HepG2 (cell line): ENCODE results near the gene MKX. TPM values are rescaled to one million over a fixed set of nuclear protein-coding genes. Genes with fewer than 3 reads are reported as not detected.

Experiments
- ATAC-seq: fragments of 200-7000 bp; cut with Tn5 transposase; 3 replicates; pipeline ENCODE4 v1.9.1; 2020; ENCODE audit warnings: mild to moderate bottlenecking, moderate library complexity
- BruUV-seq: library from RNA; stranded (reverse); fragments of 400-500 nt; replicated peaks from 2 replicates; lab custom pipeline; 2021; lab: Mats Ljungman, UMichigan
- CTCF ChIA-PET: fragments of 300-600 bp; formaldehyde crosslinking; extraction: SDS; loops from one replicate; lab custom pipeline; 2021; ENCODE audit warnings: low total read pairs, inconsistent platforms, low intra/inter-chr PET ratio; lab: Yijun Ruan, JAX
- POLR2A ChIA-PET: fragments of 350-600 bp; sonication (Branson Sonifier 250); formaldehyde crosslinking; loops from one replicate; lab custom pipeline; 2020; ENCODE audit warnings: antibody characterized with exemption, inconsistent platforms; lab: Yijun Ruan, JAX
- DNase-seq: peaks from one replicate; pipeline ENCODE4 v3.0.0-alpha.2; 2015; ENCODE audit warnings: low spot score
- FAIRE-seq: peaks from 3 replicates; lab custom pipeline; 2011; peaks lifted over from hg19 to GRCh38; lab: Jason Lieb, UNC
- H2AFZ ChIP-seq: one replicate; pipeline ENCODE4 v1.6.1; 2011; ENCODE audit warnings: low read length, inconsistent platforms
- H3K27ac ChIP-seq: fragments of 300-600 bp; 3 replicates; pipeline ENCODE4 v1.8.0; 2011; ENCODE audit warnings: mixed run types, mild to moderate bottlenecking, mixed read lengths, low read length, inconsistent platforms; ENCODE audit not compliant: insufficient read depth; ENCODE audit errors: extremely low read length
- H3K27me3 ChIP-seq, 2 experiments: fragments of 200-600 bp in 1 of 2; 2 replicates in 1 of 2; 3 replicates in 1 of 2; pipeline versions ENCODE4 v1.6.0 to v1.8.0; 2011; ENCODE audit warnings: low read length in 2 of 2, mild to moderate bottlenecking in 2 of 2, moderate library complexity in 2 of 2, inconsistent platforms in 1 of 2; ENCODE audit not compliant: insufficient read depth in 2 of 2, control insufficient read depth in 1 of 2
- H3K36me3 ChIP-seq, 2 experiments: fragments of 200-600 bp in 1 of 2; replicated peaks in 1 of 2; 2 replicates in 1 of 2; 3 replicates in 1 of 2; pipeline versions ENCODE4 v1.5.1 to v1.8.0; 2011; ENCODE audit warnings: low read length in 2 of 2, inconsistent platforms in 1 of 2; ENCODE audit not compliant: insufficient read depth in 2 of 2, control insufficient read depth in 1 of 2
- H3K4me1 ChIP-seq: 2 replicates; pipeline ENCODE4 v1.5.1; 2012; ENCODE audit warnings: low read length, inconsistent platforms; ENCODE audit not compliant: insufficient read depth
- H3K4me2 ChIP-seq: 2 replicates; pipeline ENCODE4 v1.6.0; 2011; ENCODE audit warnings: low read depth, low read length, inconsistent platforms
- H3K4me3 ChIP-seq, 3 experiments: fragments of 200-600 bp in 1 of 3; sonication (generic), shearing (Covaris generic) in 1 of 3; replicated peaks in 1 of 3; 2 replicates each; pipeline ENCODE4 v1.5.1; 2011 to 2016; ENCODE audit warnings: low read length in 3 of 3, inconsistent platforms in 2 of 3, low read depth in 2 of 3, mild to moderate bottlenecking in 2 of 3, control low read depth in 1 of 3, mixed read lengths in 1 of 3; ENCODE audit not compliant: insufficient read depth in 1 of 3
- H3K79me2 ChIP-seq: one replicate; pipeline ENCODE4 v1.6.1; 2011; ENCODE audit warnings: low read length, inconsistent platforms; ENCODE audit not compliant: insufficient read depth
- H3K9ac ChIP-seq: 2 replicates; pipeline ENCODE4 v1.6.0; 2011; ENCODE audit warnings: mild to moderate bottlenecking, low read depth, low read length, inconsistent platforms; ENCODE audit not compliant: insufficient read depth
- H3K9me3 ChIP-seq: 2 replicates; pipeline ENCODE4 v1.5.1; 2012; ENCODE audit warnings: mild to moderate bottlenecking, low read length
- H4K20me1 ChIP-seq: 2 replicates; pipeline ENCODE4 v1.6.0; 2011; ENCODE audit warnings: inconsistent platforms, mild to moderate bottlenecking, low read length, moderate library complexity; ENCODE audit not compliant: insufficient read depth
- ATF1 ChIP-seq: IDR thresholded peaks from 2 replicates; pipeline ENCODE4 v1.6.1; 2016; ENCODE audit warnings: mild to moderate bottlenecking, control low read depth
- DNMT1 ChIP-seq: sonication (generic); formaldehyde crosslinking; IDR thresholded peaks from 2 replicates; pipeline ENCODE4 v1.5.1; 2020; ENCODE audit warnings: mild to moderate bottlenecking, missing genetic modification reagents
- EZH2 ChIP-seq: conservative IDR thresholded peaks from 2 replicates; pipeline ENCODE4 v1.6.1; 2012; ENCODE audit warnings: mild to moderate bottlenecking, low read depth, low read length, moderate library complexity
- JDP2 ChIP-seq: sonication (generic); formaldehyde crosslinking; IDR thresholded peaks from 2 replicates; pipeline ENCODE4 v1.8.1; 2022; ENCODE audit warnings: missing genetic modification reagents, borderline replicate concordance
- SP1 ChIP-seq, 2 experiments: fragments of 450-650 bp in 1 of 2; sonication (generic) in 1 of 2; formaldehyde crosslinking in 1 of 2; IDR thresholded peaks; 2 replicates each; pipeline versions ENCODE4 v1.4.0 to v1.6.1; 2016 to 2020; ENCODE audit warnings: missing genetic modification reagents in 1 of 2
- ZNF282 ChIP-seq: fragments of 450-650 bp; IDR thresholded peaks from 2 replicates; pipeline ENCODE4 v1.6.1; 2018; ENCODE audit not compliant: partially characterized antibody
- ZNF431 ChIP-seq: sonication (generic); formaldehyde crosslinking; IDR thresholded peaks from 2 replicates; pipeline ENCODE4 v1.9.0; 2022; ENCODE audit warnings: missing genetic modification reagents, low read depth, mild to moderate bottlenecking, borderline replicate concordance
- ZNF672 ChIP-seq: sonication (generic); formaldehyde crosslinking; IDR thresholded peaks from 2 replicates; pipeline ENCODE4 v1.8.1; 2022; ENCODE audit warnings: missing genetic modification reagents
- ZNF839 ChIP-seq: sonication (generic); formaldehyde crosslinking; IDR thresholded peaks from 2 replicates; pipeline ENCODE4 v1.4.0; 2020; ENCODE audit warnings: missing genetic modification reagents, mild to moderate bottlenecking, borderline replicate concordance
- WGBS: methylation state at CpG from one replicate; pipeline ENCODE4 v1.1.6; 2017; ENCODE audit warnings: low lambda C conversion rate; 5-methylcytosine and 5-hydroxymethylcytosine counted together
- in situ Hi-C: cut with HindIII; loops from 2 replicates; pipeline ENCODE4 v1.10.0; 2017; ENCODE audit warnings: low pct_unique_long_range_greater_than_20kb; ENCODE audit not compliant: extremely low pct_ligation_motif_present
- intact Hi-C: fragments of 100-400 bp; cut with micrococcal nuclease; formaldehyde crosslinking; loops from one replicate; pipeline ENCODE4 v1.10.0; 2022; ENCODE audit not compliant: unreplicated experiment
- polyA plus RNA-seq, 8 experiments: library from polyadenylated mRNA; depleted of rRNA in 3 of 8; stranded (reverse) in 7 of 8; unstranded in 1 of 8; fragments of >200 nt; fragmentation: Illumina TruSeq in 4 of 8; extraction: Trizol in 4 of 8; gene quantifications; 2 replicates each; pipeline versions ENCODE4 v1.2.1 to v1.2.3, GENCODE V29; 2011 to 2016; ENCODE audit warnings: low read depth in 4 of 8, missing spikeins in 1 of 8, mixed read lengths in 1 of 8; ENCODE audit not compliant: insufficient read depth in 1 of 8
- total RNA-seq, 5 experiments: library from RNA; depleted of rRNA; stranded (reverse); fragments of >200 nt; fragmentation: Illumina TruSeq; extraction: Trizol; gene quantifications; 2 replicates each; pipeline ENCODE4 v1.2.3, GENCODE V29; 2016; ENCODE audit warnings: low read depth in 1 of 5
- TF ChIP-seq, protein P1 (sequence below): sonication (generic); formaldehyde crosslinking; IDR thresholded peaks from 2 replicates; pipeline ENCODE4 v1.4.0; 2020; ENCODE audit warnings: missing genetic modification reagents
- TF ChIP-seq, protein P2 (sequence below): sonication (generic); formaldehyde crosslinking; IDR thresholded peaks from 2 replicates; pipeline ENCODE4 v1.8.1; 2023; ENCODE audit warnings: mild to moderate bottlenecking, moderate library complexity, missing genetic modification reagents
- TF ChIP-seq, protein P3 (sequence below): sonication (generic); formaldehyde crosslinking; IDR thresholded peaks from 2 replicates; pipeline ENCODE4 v1.8.0; 2022; ENCODE audit warnings: mild to moderate bottlenecking, missing genetic modification reagents, moderate library complexity
- TF ChIP-seq, protein P4 (sequence below): fragments of 450-650 bp; IDR thresholded peaks from 2 replicates; pipeline ENCODE4 v1.6.1; 2017

MKX gene
- total and polyA plus RNA-seq, 2 of the 13 experiments (the other 11 are each of a cell fraction or from before 2014, with no cell fraction given), result not detected

DNA sequence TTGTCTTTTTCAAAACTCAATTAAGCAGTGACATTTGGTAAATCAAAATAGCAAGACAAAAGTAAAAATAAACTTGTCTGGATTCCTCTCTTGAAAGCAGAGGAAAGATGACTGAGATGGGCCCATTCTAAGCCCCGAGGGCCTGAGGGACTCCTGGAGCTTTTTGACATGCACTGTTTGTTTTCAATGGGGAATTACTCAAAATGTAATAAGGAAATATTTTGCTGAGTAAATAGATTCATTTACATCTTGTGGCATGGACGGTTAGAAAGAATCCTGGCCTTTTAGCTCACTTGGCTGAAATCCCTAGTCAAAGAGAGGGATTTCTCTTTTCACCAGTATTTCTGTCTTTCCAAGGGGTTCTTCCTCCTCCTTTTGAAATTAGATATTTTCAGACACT is 108.0 kb downstream of the MKX start:
- Histone ChIP-seq H3K79me2 (no peaks in the 10 kb centered on the region), H3K4me3 (no peak overlapping the region), H3K4me1 (no peaks in the 10 kb centered on the region), H3K27ac (no peak overlapping the region), H3K9ac (no peak overlapping the region), H3K36me3 (no peaks in the 10 kb centered on the region), H3K4me2 (no peak overlapping the region), H3K27me3 (no peaks in the 10 kb centered on the region), H3K9me3 (no peaks in the 10 kb centered on the region), H4K20me1 (no peaks in the 10 kb centered on the region), H2AFZ (no peak overlapping the region)
- in situ Hi-C loops (no loop called here), intact Hi-C loops (no loop called here)
- ChIA-PET CTCF (no interaction called here), POLR2A (no interaction called here)
- ATAC-seq (no peak), DNase-seq (no peak), FAIRE-seq (no peak)
- no TSS peak for BruUV-seq
- 6% methylated on average over 2 of the region's 2 CpGs for WGBS
- no peak for TF ChIP-seq JDP2 (CRISPR knock-in tag)
- no peak for TF ChIP-seq DNMT1 (CRISPR knock-in tag)
- TF ChIP-seq, protein P1, sequence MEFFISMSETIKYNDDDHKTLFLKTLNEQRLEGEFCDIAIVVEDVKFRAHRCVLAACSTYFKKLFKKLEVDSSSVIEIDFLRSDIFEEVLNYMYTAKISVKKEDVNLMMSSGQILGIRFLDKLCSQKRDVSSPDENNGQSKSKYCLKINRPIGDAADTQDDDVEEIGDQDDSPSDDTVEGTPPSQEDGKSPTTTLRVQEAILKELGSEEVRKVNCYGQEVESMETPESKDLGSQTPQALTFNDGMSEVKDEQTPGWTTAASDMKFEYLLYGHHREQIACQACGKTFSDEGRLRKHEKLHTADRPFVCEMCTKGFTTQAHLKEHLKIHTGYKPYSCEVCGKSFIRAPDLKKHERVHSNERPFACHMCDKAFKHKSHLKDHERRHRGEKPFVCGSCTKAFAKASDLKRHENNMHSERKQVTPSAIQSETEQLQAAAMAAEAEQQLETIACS (CRISPR knock-in tag), result no peak
- no peak for TF ChIP-seq ATF1 (CRISPR knock-in tag)
- TF ChIP-seq ZNF839 (CRISPR knock-in tag), result no peak
- TF ChIP-seq ZNF282, result no peak
- no peak for TF ChIP-seq ZNF431 (CRISPR knock-in tag)
- TF ChIP-seq, protein P2, sequence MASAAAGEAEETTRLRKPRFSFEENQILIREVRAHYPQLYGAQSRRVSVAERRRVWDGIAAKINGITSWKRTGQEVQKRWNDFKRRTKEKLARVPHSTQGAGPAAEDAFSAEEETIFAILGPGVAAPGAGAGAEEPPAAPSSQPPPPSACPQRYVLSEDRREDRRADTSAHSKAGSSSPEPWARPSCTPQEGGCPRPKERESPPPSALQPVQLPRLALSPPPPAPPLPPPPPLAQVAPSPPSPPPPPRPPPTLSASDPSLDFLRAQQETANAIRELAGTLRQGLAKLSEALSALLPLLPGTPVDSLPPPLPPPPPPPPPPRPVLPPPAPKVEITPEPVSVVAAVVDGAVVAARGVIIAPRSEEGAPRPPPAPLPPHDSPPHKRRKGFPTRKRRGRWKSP (CRISPR knock-in tag), result no peak
- TF ChIP-seq, protein P3, sequence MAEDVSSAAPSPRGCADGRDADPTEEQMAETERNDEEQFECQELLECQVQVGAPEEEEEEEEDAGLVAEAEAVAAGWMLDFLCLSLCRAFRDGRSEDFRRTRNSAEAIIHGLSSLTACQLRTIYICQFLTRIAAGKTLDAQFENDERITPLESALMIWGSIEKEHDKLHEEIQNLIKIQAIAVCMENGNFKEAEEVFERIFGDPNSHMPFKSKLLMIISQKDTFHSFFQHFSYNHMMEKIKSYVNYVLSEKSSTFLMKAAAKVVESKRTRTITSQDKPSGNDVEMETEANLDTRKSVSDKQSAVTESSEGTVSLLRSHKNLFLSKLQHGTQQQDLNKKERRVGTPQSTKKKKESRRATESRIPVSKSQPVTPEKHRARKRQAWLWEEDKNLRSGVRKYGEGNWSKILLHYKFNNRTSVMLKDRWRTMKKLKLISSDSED (CRISPR knock-in tag), result no peak
- TF ChIP-seq SP1 (IDR thresholded peaks at IDR 0.05), result no peak
- no peak for TF ChIP-seq SP1 (CRISPR knock-in tag; IDR thresholded peaks at IDR 0.05)
- no peak for TF ChIP-seq EZH2
- no peak for TF ChIP-seq ZNF672 (CRISPR knock-in tag)
- TF ChIP-seq, protein P4, sequence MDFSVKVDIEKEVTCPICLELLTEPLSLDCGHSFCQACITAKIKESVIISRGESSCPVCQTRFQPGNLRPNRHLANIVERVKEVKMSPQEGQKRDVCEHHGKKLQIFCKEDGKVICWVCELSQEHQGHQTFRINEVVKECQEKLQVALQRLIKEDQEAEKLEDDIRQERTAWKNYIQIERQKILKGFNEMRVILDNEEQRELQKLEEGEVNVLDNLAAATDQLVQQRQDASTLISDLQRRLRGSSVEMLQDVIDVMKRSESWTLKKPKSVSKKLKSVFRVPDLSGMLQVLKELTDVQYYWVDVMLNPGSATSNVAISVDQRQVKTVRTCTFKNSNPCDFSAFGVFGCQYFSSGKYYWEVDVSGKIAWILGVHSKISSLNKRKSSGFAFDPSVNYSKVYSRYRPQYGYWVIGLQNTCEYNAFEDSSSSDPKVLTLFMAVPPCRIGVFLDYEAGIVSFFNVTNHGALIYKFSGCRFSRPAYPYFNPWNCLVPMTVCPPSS, result no peak
